OCI-LY3 (cell line): Measurements from ENCODE around the gene BOD1L1.

Source experiments
- H2AFZ ChIP-seq: fragments of 200-600, 300-600 bp; shearing (Covaris generic); 2 replicates; pipeline ENCODE4 v1.6.0; 2014; ENCODE audit warnings: antibody characterized with exemption, low read depth, low read length
- H3K27ac ChIP-seq: fragments of 200-600, 300-600 bp; sonication (generic); 2 replicates; pipeline ENCODE4 v1.5.1; 2014; ENCODE audit warnings: mild to moderate bottlenecking, low read length, moderate library complexity, mixed read lengths
- H3K27me3 ChIP-seq: fragments of 200-600, 300-600 bp; sonication (generic); 2 replicates; pipeline ENCODE4 v1.6.1; 2014; ENCODE audit warnings: low read depth, low read length, mixed read lengths
- H3K36me3 ChIP-seq: fragments of 200-600, 300-600 bp; sonication (generic); replicated peaks from 2 replicates; pipeline ENCODE3; 2014; ENCODE audit warnings: low read depth, low read length, mixed read lengths
- H3K4me1 ChIP-seq: fragments of 300-600, 200-600 bp; sonication (generic); 2 replicates; pipeline ENCODE4 v1.6.1; 2014; ENCODE audit warnings: low read length, mixed read lengths
- H3K4me2 ChIP-seq: fragments of 200-600, 300-600 bp; sonication (generic); 2 replicates; pipeline ENCODE4 v1.6.1; 2014; ENCODE audit warnings: low read length, mixed read lengths
- H3K4me3 ChIP-seq: fragments of 300-600, 200-600 bp; sonication (generic); 2 replicates; pipeline ENCODE4 v1.5.1; 2014; ENCODE audit warnings: antibody characterized with exemption, mild to moderate bottlenecking, low read length, moderate library complexity
- H3K79me2 ChIP-seq: fragments of 300-600, 200-600 bp; shearing (Covaris generic); 2 replicates; pipeline ENCODE4 v1.6.1; 2014; ENCODE audit warnings: mild to moderate bottlenecking, low read length, mixed read lengths
- H3K9ac ChIP-seq: fragments of 300-600, 200-600 bp; shearing (Covaris generic); 2 replicates; pipeline ENCODE4 v1.6.0; 2014; ENCODE audit warnings: mild to moderate bottlenecking, low read length, moderate library complexity
- H3K9me3 ChIP-seq: fragments of 200-600, 300-600 bp; shearing (Covaris generic); 2 replicates; pipeline ENCODE4 v1.6.1; 2014; ENCODE audit warnings: low read length, mixed read lengths; ENCODE audit not compliant: insufficient read depth
- H4K20me1 ChIP-seq: fragments of 200-600, 300-600 bp; sonication (generic); 2 replicates; pipeline ENCODE4 v1.6.1; 2016; ENCODE audit warnings: low read length, mixed read lengths; ENCODE audit not compliant: insufficient read depth
- EZH2phosphoT487 ChIP-seq: fragments of 200-600 bp; shearing (Covaris generic); IDR thresholded peaks from 2 replicates; pipeline ENCODE4 v1.6.1; 2018; ENCODE audit warnings: antibody characterized with exemption, mixed run types, low read depth
- TF ChIP-seq, protein P1 (sequence below): fragments of 200-600, 300-600 bp; sonication (generic); IDR thresholded peaks from 2 replicates; pipeline ENCODE4 v1.5.1; 2014; ENCODE audit warnings: antibody characterized with exemption, low read length, low read depth

The BOD1L1 gene

DNA sequence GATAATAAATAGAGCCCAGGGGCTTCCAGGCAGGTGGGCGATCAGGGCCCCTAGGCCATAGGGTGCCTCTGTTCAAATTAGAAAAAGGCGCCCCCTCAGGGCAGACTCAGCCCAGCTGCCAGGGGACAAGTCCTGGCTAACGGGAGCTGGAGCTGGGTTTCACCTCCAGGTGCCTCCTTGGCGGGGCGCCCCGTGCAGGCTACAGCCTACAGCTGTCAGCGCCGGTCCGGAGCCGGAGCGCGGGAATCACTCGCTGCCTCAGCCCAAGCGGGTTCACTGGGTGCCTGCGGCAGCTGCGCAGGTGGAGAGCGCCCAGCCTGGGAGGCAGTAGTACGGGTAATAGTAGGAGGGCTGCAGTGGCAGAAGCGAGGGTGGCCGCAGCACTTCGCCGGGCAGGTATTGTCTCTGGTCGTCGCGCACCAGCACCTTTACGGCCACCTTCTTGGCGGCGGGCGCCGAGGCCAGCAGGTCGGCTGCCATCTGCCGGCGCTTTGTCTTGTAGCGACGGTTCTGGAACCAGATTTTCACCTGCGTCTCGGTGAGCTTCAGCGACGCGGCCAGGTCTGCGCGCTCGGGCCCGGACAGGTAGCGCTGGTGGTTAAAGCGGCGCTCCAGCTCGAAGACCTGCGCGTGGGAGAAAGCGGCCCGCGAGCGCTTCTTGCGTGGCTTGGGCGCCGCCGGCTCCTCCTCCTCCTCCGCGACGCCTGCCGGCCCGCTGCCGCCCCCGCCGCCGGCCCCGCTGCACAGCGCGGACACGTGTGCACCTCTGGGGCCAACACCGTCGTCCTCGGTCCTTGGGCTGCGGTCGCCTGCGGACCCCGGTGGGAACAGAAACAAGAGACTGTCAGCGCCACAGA lies 85.6 kb downstream of the BOD1L1 start:
- Histone ChIP-seq H3K4me2 (no peak overlapping the region), H3K79me2 (no peaks in the 10 kb centered on the region), H3K9ac (no peak overlapping the region), H3K27me3 (no peaks in the 10 kb centered on the region), H3K4me1 (peaks cover 2% of the 10 kb centered on the region), H3K27ac (no peak overlapping the region), H4K20me1 (no peaks in the 10 kb centered on the region), H3K9me3 (peaks cover 10% of the 10 kb centered on the region), H3K4me3 (no peak overlapping the region), H2AFZ (no peak overlapping the region), H3K36me3 (peaks cover 9% of the 10 kb centered on the region)
- TF ChIP-seq, protein P1, sequence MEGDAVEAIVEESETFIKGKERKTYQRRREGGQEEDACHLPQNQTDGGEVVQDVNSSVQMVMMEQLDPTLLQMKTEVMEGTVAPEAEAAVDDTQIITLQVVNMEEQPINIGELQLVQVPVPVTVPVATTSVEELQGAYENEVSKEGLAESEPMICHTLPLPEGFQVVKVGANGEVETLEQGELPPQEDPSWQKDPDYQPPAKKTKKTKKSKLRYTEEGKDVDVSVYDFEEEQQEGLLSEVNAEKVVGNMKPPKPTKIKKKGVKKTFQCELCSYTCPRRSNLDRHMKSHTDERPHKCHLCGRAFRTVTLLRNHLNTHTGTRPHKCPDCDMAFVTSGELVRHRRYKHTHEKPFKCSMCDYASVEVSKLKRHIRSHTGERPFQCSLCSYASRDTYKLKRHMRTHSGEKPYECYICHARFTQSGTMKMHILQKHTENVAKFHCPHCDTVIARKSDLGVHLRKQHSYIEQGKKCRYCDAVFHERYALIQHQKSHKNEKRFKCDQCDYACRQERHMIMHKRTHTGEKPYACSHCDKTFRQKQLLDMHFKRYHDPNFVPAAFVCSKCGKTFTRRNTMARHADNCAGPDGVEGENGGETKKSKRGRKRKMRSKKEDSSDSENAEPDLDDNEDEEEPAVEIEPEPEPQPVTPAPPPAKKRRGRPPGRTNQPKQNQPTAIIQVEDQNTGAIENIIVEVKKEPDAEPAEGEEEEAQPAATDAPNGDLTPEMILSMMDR: no peak
- no peak for TF ChIP-seq EZH2phosphoT487

DNA sequence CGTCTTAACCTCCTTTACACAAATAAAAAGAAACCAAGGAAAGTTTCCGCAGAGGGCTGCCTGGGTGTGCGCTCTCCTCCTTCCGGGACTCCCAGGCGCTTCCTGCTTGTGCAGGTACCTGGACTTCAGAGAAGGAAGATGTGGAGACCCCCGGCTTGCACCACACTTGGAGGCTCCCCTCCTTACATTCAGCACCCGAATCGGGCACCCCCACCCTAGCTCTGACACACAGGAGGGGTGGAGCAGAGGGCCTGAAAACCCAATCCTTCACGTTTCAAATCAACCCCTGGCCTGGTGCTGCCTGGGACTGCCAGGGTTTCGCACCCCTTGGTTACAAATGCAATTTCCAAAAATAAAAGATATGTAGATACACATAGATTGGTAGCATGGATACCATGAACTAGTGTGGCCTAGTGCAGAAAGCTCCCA lies 86.3 kb downstream of the BOD1L1 start:
- Histone ChIP-seq H3K4me1 (no peaks in the 10 kb centered on the region), H3K9ac (no peak overlapping the region), H2AFZ (no peak overlapping the region), H3K4me3 (no peak overlapping the region), H3K27me3 (no peaks in the 10 kb centered on the region), H4K20me1 (no peaks in the 10 kb centered on the region), H3K79me2 (no peaks in the 10 kb centered on the region), H3K27ac (no peak overlapping the region), H3K36me3 (peaks cover 2% of the 10 kb centered on the region), H3K9me3 (peaks cover 3% of the 10 kb centered on the region; the same call in 1 of the 2 replicates), H3K4me2 (no peak overlapping the region)
- TF ChIP-seq EZH2phosphoT487: no peak
- TF ChIP-seq, protein P1: no peak

DNA sequence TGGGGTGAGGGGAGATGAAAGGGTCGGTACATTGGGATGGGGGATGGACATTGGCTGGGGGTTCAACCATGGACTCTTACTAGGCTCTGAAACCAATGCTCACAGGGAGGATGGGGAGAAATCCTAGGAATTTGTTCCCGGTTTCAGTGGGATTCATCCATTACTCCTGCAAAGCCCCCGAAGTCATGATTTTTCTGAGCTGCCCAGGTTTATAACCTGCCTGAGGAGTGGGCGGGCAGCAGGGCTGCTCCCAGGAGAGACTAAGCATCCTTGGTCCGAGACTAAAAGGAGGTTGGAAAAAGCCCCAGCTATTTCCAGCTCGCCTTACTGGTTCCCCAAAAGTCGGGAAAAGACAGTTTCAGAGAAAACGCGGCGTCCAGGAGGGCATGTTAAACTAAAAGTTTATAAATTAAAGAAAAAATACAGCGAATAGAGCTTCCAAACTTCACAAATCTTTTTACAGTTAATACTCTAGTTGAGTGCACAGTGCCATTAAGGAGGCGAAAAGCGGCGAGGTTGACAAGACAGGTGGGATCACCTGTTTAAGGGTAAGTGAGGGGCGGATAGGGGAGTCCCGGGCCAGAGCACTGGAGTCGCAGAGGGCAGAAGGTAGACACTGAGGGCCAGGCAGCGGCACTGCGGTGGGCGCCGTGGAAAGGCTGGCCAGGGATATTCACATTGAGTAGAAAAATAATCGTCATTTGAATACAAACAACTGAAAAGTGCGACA lies 86.9 kb downstream of the BOD1L1 start:
- Histone ChIP-seq H3K4me1 (no peaks in the 10 kb centered on the region), H3K27me3 (no peaks in the 10 kb centered on the region), H3K36me3 (no peaks in the 10 kb centered on the region), H3K9ac (no peak overlapping the region), H3K79me2 (no peaks in the 10 kb centered on the region), H4K20me1 (no peaks in the 10 kb centered on the region), H2AFZ (no peak overlapping the region), H3K27ac (no peak overlapping the region), H3K4me3 (no peak overlapping the region), H3K9me3 (no peaks in the 10 kb centered on the region), H3K4me2 (no peak overlapping the region)
- no peak for TF ChIP-seq EZH2phosphoT487
- TF ChIP-seq, protein P1: no peak
